Measurements from ENCODE around the gene ARFIP1. TPM values are rescaled to one million over a fixed set of nuclear protein-coding genes. Genes with fewer than 3 reads are reported as not detected.

ARFIP1 gene
- total RNA-seq, 4 donors from 2014 or later: 24.3 to 38.3 (median 27.0) TPM

- no peak for TF ChIP-seq EP300 (IDR thresholded peaks at IDR 0.05)
- no peak for TF ChIP-seq POLR2AphosphoS5 (IDR thresholded peaks at IDR 0.05)
- Histone ChIP-seq H3K36me3 (peaks cover 21% of the 10 kb centered on the region), H3K27ac (no peak overlapping the region), H3K4me1 (peaks cover 7% of the 10 kb centered on the region), H3K4me3 (no peak overlapping the region), H3K9me3 (no peaks in the 10 kb centered on the region), H3K27me3 (no peaks in the 10 kb centered on the region)
- 84% methylated on average over 2 of the region's 2 CpGs for WGBS
- DNase-seq (ENCODE audit: low spot score in 2 of 2): no peak
These were observed 176.4 kb downstream of the ARFIP1 start for GRCh38 chr4:152956147-152956546.

- Histone ChIP-seq H3K27me3 (no peaks in the 10 kb centered on the region), H3K36me3 (peaks cover 24% of the 10 kb centered on the region), H3K27ac (no peak overlapping the region), H3K4me3 (no peak overlapping the region), H3K9me3 (no peaks in the 10 kb centered on the region), H3K4me1 (peaks cover 7% of the 10 kb centered on the region)
- WGBS: 77% methylated on average over 12 of the region's 12 CpGs
- TF ChIP-seq CTCF (IDR thresholded peaks at IDR 0.05) (no peak), POLR2A (IDR thresholded peaks at IDR 0.05) (no peak), POLR2AphosphoS5 (IDR thresholded peaks at IDR 0.05) (no peak), EP300 (IDR thresholded peaks at IDR 0.05) (no peak)
- DNase-seq (ENCODE audit: low spot score in 2 of 2): no peak
These were observed 177.1 kb downstream of the ARFIP1 start for GRCh38 chr4:152956650-152957436.

- Histone ChIP-seq H3K27me3 (no peaks in the 10 kb centered on the region), H3K36me3 (peaks cover 24% of the 10 kb centered on the region), H3K9me3 (no peaks in the 10 kb centered on the region), H3K4me3 (no peak overlapping the region), H3K27ac (no peak overlapping the region), H3K4me1 (peaks cover 7% of the 10 kb centered on the region)
- 67% methylated on average over 11 of the region's 11 CpGs for WGBS
- no peak for DNase-seq (ENCODE audit: low spot score in 2 of 2)
- TF ChIP-seq CTCF (IDR thresholded peaks at IDR 0.05) (no peak), POLR2AphosphoS5 (IDR thresholded peaks at IDR 0.05) (no peak), EP300 (IDR thresholded peaks at IDR 0.05) (no peak), POLR2A (IDR thresholded peaks at IDR 0.05) (no peak)
These were observed 177.8 kb downstream of the ARFIP1 start for GRCh38 chr4:152957437-152958171.

- H3K27ac ChIP-seq: no peak overlapping the region
- H3K4me1 ChIP-seq: peaks cover 7% of the 10 kb centered on the region
- H3K27me3 ChIP-seq: no peaks in the 10 kb centered on the region
- TF ChIP-seq CTCF (IDR thresholded peaks at IDR 0.05): no peak
- no peak for TF ChIP-seq POLR2AphosphoS5 (IDR thresholded peaks at IDR 0.05)
- no peak for TF ChIP-seq POLR2A (IDR thresholded peaks at IDR 0.05)
- TF ChIP-seq EP300 (IDR thresholded peaks at IDR 0.05): no peak
- H3K36me3 ChIP-seq: peaks cover 27% of the 10 kb centered on the region
- no peaks in the 10 kb centered on the region for H3K9me3 ChIP-seq
- WGBS: 90% methylated on average over 2 of the region's 2 CpGs
- no peak for DNase-seq (ENCODE audit: low spot score in 2 of 2)
- H3K4me3 ChIP-seq: no peak overlapping the region
These were observed 179.3 kb downstream of the ARFIP1 start for GRCh38 chr4:152959080-152959479.

- H3K4me3 ChIP-seq: no peak overlapping the region
- H3K27ac ChIP-seq: no peak overlapping the region
- peaks cover 22% of the 10 kb centered on the region for H3K36me3 ChIP-seq
- H3K27me3 ChIP-seq: no peaks in the 10 kb centered on the region
- DNase-seq (ENCODE audit: low spot score in 2 of 2): no peak
- peaks cover 7% of the 10 kb centered on the region for H3K4me1 ChIP-seq
- WGBS: 95% methylated on average over 3 of the region's 3 CpGs
- no peak for TF ChIP-seq CTCF (IDR thresholded peaks at IDR 0.05)
- TF ChIP-seq POLR2A (IDR thresholded peaks at IDR 0.05): no peak
- TF ChIP-seq EP300 (IDR thresholded peaks at IDR 0.05): no peak
- no peak for TF ChIP-seq POLR2AphosphoS5 (IDR thresholded peaks at IDR 0.05)
- H3K9me3 ChIP-seq: no peaks in the 10 kb centered on the region
These were observed 180.3 kb downstream of the ARFIP1 start for GRCh38 chr4:152960082-152960481.
